Vagina (tissue), 2 donors: ENCODE results near the gene ATF5. TPM values are rescaled to one million over a fixed set of nuclear protein-coding genes. Genes with fewer than 3 reads are reported as not detected.

ENCODE experiments used
- DNase-seq, 2 donors: peaks; one replicate each; pipeline ENCODE4 v3.0.0-alpha.2; 2017; ENCODE audit errors: extremely low spot score in 2 of 2
- H3K27ac ChIP-seq: fragments of 200-600 bp; sonication (generic); one replicate; pipeline ENCODE4 v1.5.1; 2019
- H3K27me3 ChIP-seq: fragments of 200-600 bp; sonication (generic); one replicate; pipeline ENCODE4 v1.5.1; 2019
- H3K36me3 ChIP-seq, 2 donors: fragments of 200-600 bp; sonication (generic); one replicate each; pipeline ENCODE4 v1.5.1; 2017 to 2019
- H3K4me1 ChIP-seq: fragments of 200-600 bp; sonication (generic); one replicate; pipeline ENCODE4 v1.5.1; 2019
- H3K4me3 ChIP-seq, 2 donors: fragments of 200-600 bp; sonication (generic); 1 replicate in 1 of 2; 2 replicates in 1 of 2; pipeline ENCODE4 v1.5.1; 2016 to 2019
- H3K9me3 ChIP-seq: fragments of 200-600 bp; sonication (generic); one replicate; pipeline ENCODE4 v1.5.1; 2019
- CTCF ChIP-seq, 3 experiments: fragments of 450-650 bp in 2 of 3; fragments of 200-600 bp in 1 of 3; sonication (generic) in 1 of 3; IDR thresholded peaks; one replicate each; pipeline ENCODE4 v1.5.1; 2017 to 2019; ENCODE audit warnings: antibody characterized with exemption in 3 of 3, mild to moderate bottlenecking in 2 of 3, moderate library complexity in 2 of 3
- POLR2A ChIP-seq, 2 donors: fragments of 450-650 bp; IDR thresholded peaks; one replicate each; pipeline ENCODE4 v1.6.1; 2017; ENCODE audit warnings: antibody characterized with exemption in 2 of 2, mild to moderate bottlenecking in 2 of 2, moderate library complexity in 2 of 2
- POLR2AphosphoS5 ChIP-seq, 2 donors: sonication (generic); formaldehyde crosslinking; IDR thresholded peaks; one replicate each; pipeline ENCODE4 v1.9.0; 2017; ENCODE audit warnings: antibody characterized with exemption in 2 of 2, mild to moderate bottlenecking in 2 of 2, low read depth in 1 of 2; ENCODE audit not compliant: insufficient read depth in 1 of 2
- intact Hi-C: fragments of 100-400 bp; cut with DNase I; formaldehyde crosslinking; loops from one replicate; pipeline ENCODE4 v1.15.1; 2023
- total RNA-seq: library from RNA; depleted of rRNA; stranded (reverse); fragments of >200 nt; gene quantifications from one replicate; pipeline ENCODE4 v1.2.3, GENCODE V29; 2016

The ATF5 gene
- total RNA-seq, 1 donor from 2014 or later: 5.6 TPM

- Histone ChIP-seq H3K4me3 (no peak overlapping the region), H3K9me3 (no peaks in the 10 kb centered on the region), H3K27me3 (no peaks in the 10 kb centered on the region), H3K4me1 (no peaks in the 10 kb centered on the region), H3K36me3 (peaks cover 0 to 14% of the 10 kb centered on the region in 2 donors), H3K27ac (no peak overlapping the region)
- TF ChIP-seq POLR2A (IDR thresholded peaks at IDR 0.05): no peak
- intact Hi-C loops: no loop called here
- DNase-seq: no peak
Measured at GRCh38 chr19:49904136-49904535, 24.9 kb upstream of the ATF5 start.

GRCh38 chr19:49906879-49907564 is 22.0 kb upstream of the ATF5 start:
- Histone ChIP-seq H3K27me3 (no peaks in the 10 kb centered on the region), H3K4me3 (no peak overlapping the region), H3K4me1 (no peaks in the 10 kb centered on the region), H3K9me3 (no peaks in the 10 kb centered on the region), H3K36me3 (peaks cover 0 to 18% of the 10 kb centered on the region in 2 donors), H3K27ac (no peak overlapping the region)
- intact Hi-C loops: no loop called here
- TF ChIP-seq POLR2AphosphoS5 (IDR thresholded peaks at IDR 0.05; ENCODE audit: insufficient read depth in 1 of 2, low read depth in 1 of 2) (no peak), POLR2A (IDR thresholded peaks at IDR 0.05) (no peak), CTCF (IDR thresholded peaks at IDR 0.05) (no peak)
- no peak for DNase-seq

GRCh38 chr19:49907745-49908446 is 21.1 kb upstream of the ATF5 start:
- no peaks in the 10 kb centered on the region for H3K9me3 ChIP-seq
- TF ChIP-seq POLR2AphosphoS5 (IDR thresholded peaks at IDR 0.05; ENCODE audit: insufficient read depth in 1 of 2, low read depth in 1 of 2) (no peak), CTCF (IDR thresholded peaks at IDR 0.05) (no peak), POLR2A (IDR thresholded peaks at IDR 0.05) (no peak)
- H3K27me3 ChIP-seq: no peaks in the 10 kb centered on the region
- H3K4me1 ChIP-seq: no peaks in the 10 kb centered on the region
- H3K36me3 ChIP-seq: peaks cover 0 to 18% of the 10 kb centered on the region in 2 donors
- no peak overlapping the region for H3K4me3 ChIP-seq
- intact Hi-C loops: no loop called here
- no peak for DNase-seq
- H3K27ac ChIP-seq: no peak overlapping the region

- no peak for DNase-seq
- H3K27ac ChIP-seq: no peak overlapping the region
- H3K4me1 ChIP-seq: no peaks in the 10 kb centered on the region
- peaks cover 0 to 18% of the 10 kb centered on the region in 2 donors for H3K36me3 ChIP-seq
- no peak overlapping the region for H3K4me3 ChIP-seq
- no peaks in the 10 kb centered on the region for H3K9me3 ChIP-seq
- no peak for TF ChIP-seq POLR2AphosphoS5 (IDR thresholded peaks at IDR 0.05; ENCODE audit: insufficient read depth in 1 of 2, low read depth in 1 of 2)
- TF ChIP-seq POLR2A (IDR thresholded peaks at IDR 0.05): no peak
- TF ChIP-seq CTCF (IDR thresholded peaks at IDR 0.05): no peak
- intact Hi-C loops: no loop called here
- H3K27me3 ChIP-seq: no peaks in the 10 kb centered on the region
Measured at GRCh38 chr19:49908480-49909420, 20.3 kb upstream of the ATF5 start.

- DNase-seq: no peak
- peaks cover 0 to 18% of the 10 kb centered on the region in 2 donors for H3K36me3 ChIP-seq
Measured at GRCh38 chr19:49910179-49910578, 18.8 kb upstream of the ATF5 start.

More at GRCh38 chr19:49910179-49910578, 18.8 kb upstream of the ATF5 start:
- Histone ChIP-seq H3K9me3 (no peaks in the 10 kb centered on the region), H3K27ac (no peak overlapping the region), H3K4me1 (no peaks in the 10 kb centered on the region), H3K27me3 (no peaks in the 10 kb centered on the region), H3K4me3 (no peak overlapping the region)
- intact Hi-C loops: no loop called here
- TF ChIP-seq POLR2AphosphoS5 (IDR thresholded peaks at IDR 0.05; ENCODE audit: insufficient read depth in 1 of 2, low read depth in 1 of 2) (no peak), CTCF (IDR thresholded peaks at IDR 0.05) (no peak), POLR2A (IDR thresholded peaks at IDR 0.05) (no peak)
